ENCODE measurements around the gene TP73.

The TP73 gene

DNA sequence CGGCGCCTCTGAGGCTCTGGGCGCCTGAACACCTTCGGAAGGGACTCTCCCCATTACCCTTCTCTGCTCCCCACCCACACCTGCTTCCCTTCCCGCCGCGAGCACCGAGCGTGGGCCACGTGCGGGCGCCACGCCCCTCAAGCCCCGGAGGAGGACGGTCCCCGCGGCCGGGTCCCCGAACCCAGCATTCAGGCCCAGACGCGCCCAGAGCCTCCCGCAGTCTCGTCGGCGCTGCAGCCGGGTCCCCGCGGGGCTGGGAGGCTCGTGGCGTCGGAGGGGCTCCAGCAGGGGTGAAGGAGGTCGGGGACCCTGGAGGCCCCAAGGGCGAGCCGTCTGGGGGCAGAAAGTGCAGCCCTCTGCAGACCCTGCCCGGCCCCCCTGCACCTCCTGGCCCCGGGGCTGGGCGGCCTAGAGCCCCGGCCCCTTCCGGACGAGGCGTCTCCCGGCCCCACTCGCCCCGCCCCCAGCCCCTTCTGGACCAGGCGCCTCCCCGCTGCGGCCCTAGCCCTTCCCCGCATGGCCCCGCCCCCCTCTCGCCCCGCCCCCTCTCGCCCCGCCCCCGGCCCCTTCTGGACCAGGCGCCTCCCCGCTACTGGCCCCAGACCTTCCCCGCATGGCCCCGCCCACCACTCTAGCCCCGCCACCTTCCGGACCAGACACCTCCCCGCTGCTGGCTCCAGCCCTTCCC lies 119.9 kb downstream of the TP73 start:
- no peak for DNase-seq

DNA sequence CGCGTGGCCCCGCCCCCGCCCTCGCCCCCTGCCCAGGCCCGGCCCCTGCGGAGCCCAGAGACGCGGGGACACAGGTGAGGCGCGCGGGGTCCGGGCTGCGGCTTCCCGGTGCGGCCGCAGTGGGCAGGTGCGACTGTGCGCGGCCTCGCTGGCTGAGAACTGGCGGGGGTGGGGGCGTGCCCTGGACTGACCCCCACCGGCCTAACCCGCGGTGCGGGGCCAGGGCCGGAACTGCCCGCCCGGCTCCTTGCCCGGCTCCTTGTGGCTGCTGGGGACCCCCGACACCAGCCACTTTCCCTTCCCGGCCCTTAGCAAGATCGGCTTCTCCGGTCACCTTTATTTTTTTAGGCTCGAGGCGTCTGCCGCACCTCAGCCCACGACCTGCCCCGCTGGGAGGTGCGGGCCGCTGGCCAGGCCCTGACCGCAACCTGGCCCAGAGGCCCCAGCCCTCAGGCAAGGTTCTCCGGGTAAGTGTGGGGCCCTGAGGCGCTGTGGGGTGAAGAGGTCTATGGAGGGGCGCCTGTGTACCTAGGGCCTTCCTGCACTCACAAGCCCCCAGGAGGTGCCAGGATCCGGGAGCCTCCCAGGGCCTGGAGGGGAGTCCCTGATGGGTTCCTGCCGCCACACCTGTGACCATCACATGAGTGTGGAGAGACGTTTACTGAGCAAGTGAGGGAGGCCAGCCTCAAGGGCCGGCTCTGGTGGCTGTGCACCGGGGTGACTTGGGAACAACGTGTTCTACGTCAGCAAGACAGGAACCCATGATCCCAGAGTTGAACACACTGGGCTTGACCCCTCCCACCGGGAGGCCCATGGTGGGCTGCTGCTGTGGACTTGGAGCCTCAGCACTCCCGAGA lies 120.6 kb downstream of the TP73 start, which contains the start of gene SMIM1:
SMIM1 (plus strand) TSS at position 35 of the 857 bp plus-strand sequence. CDS start 2,625 bp downstream, outside the sequence.
- no peak for DNase-seq

DNA sequence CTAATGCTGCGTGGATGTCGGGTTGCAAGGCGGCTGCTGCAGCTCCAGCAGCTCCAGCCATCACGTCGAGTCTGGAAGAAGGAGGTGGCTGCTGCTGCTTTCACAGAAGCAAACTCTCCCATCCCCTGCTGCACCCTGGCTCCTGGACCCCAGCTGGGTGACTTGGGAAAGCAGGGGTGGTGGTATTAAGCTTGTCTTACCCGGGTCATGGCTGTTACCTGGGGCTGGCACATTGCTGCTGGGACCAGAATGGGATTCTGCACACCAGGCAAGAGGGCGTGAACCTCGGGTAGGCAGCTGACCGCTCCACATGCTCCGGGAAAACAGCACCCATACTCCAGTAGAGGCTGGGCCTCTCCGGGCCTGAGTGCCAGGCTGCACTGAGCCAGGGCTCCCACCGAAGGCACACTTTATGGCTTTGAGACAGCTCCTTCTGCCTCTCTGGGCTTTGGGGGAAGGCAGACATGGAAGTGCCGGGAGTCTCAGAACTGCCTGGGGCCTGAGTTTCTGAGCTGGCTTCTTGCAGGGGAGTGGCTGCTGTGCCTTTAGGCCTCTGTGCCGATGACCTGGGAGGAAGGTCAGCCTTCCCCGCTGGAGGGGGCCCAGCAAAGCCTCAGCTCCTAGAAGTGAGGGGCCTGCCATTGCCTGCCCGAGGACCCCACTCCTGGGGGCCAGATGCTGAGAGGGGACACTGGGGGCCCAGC lies 121.4 kb downstream of the TP73 start:
- DNase-seq: no peak

DNA sequence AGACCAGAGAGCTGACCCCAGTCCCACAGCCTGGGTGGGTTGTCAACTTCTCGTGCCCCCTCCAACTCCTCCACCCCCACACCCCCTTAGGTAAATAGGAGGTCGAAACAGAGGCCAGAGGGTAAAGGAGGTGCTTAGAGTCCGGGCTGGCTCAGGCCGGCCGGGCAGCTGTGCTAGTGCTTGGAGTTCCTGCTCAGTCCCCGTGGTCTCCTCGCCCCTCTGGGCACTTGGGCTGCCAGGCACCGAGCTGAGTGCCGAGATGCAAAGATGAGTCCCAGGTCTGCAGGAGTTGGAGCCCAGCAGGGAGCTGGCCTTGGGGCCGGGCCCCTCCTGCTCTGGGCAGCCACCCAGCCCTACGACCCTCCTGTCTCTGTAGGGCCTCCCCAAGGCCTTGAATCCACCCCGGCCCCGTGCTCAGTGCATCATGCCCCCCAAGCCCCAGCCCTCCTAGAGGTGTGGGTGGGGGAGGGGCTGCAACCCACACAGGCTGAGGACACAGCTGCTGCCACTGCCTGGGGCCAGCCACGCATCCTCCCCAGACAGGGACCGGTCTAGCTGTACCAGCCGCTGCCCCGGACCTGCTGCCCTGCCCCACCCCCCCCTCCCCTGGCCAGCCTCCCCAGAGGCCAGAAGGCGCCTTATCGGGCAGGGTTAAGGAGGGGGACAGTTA lies 122.1 kb downstream of the TP73 start:
- no peak for DNase-seq

DNA sequence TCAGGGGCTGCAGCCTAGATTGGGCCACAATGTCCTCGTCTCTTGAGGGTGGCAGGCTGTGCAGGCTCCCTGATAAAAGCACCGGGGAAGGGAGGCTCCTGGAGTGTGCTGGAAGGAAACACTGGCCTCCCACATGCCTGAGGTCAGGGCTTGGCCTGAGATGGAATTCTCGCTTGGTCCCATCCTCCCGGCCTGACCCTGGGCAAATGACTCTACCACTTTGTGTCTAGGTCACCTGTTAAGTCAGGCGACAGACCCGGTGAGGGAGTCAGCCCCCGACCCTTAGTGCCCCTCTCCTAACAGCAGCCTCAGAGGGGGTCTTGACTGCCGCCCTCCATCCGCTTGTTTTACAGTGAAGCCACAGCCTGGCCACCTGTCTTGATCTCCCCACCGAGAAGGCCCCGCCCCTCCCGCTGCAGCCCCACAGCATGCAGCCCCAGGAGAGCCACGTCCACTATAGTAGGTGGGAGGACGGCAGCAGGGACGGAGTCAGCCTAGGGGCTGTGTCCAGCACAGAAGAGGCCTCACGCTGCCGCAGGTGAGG lies 122.7 kb downstream of the TP73 start:
- DNase-seq: no peak

DNA sequence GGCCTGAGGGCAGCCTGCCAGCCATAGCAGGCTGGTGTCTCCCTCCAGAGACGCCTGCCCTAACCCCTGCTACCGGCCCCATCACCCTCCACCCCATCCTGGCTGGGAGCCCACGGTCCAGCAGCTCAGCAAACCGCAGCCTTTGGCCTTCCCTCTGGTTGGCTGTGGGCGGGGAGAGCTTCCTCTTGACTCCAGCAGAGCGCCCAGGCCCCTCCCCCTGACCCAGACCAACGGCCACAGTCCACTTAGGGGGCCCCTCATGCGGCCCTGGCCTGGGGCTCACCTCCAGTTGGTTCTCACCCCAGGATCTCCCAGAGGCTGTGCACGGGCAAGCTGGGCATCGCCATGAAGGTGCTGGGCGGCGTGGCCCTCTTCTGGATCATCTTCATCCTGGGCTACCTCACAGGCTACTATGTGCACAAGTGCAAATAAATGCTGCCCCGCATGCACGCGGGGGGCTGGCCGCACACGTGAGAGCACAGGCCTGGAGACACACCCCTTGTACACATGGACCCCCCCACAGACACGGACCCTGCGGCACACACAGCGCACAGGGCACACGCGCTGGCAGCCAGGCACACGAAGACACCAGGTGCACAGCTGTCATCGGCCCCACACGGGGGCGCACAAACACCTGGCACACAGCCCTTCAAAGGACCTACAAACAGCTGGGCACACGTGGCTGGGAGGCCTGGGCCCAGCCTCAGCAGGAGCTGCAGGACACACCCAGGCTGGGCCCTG lies 123.3 kb downstream of the TP73 start:
- no peak for DNase-seq

DNA sequence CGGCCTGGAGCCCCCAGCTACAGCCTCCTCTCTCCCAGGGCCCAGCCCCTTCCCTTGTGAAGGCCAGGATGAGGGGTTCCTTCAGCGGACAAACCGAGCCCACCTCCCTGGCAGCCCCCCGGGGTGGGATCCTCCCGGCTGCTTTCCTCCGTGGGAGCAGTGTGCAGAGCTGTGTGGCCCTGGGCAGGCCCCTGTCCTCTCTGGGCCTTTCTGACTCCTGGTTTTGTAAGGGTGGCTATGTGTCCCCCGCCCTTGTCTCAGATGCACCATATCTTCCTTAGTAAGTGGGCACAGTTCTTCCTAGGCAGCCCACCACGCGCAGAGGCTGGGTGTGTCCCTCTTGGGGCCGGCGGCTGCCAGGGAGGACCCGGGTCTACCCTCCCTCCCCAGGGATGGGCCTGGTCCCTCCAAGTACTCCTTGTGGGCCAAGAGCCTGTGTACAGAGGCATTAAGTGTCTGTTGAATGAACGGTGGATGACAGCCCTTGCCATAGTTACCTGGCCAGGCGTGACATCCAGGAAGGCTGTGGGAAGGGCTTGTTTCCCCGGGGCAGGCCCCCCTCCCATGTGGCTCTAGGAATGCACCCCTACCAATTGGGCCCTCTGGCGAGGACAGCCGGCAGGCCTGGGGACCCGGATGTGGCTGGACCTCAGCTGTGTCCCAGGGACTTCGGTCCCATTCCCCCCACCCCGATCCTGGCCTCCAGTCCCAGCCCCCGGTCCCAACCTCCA lies 124.1 kb downstream of the TP73 start:
- DNase-seq: no peak

DNA sequence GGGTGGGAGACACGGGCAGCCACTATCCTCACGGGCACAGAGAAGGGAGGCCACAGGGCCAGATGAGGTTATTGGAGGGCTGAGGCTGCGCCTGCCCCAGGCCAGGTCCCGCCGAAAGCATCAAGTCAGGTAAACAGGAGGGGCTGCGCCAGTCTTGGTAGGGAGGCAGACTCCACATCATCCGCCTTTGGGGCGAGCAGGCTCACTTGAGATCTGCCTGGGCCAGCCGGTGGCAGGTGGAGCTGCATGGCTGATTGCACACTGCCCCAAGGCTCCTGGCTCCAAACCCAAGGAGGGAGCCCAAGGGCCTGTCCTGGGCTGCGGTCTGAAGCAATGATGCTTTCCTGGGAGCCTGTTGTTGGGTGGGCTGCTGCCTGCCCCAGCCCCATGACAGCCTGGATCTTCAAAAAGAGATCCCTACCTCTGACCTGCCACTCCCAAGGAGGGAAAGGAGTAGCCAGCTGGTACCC lies 124.8 kb downstream of the TP73 start:
- no peak for DNase-seq

DNA sequence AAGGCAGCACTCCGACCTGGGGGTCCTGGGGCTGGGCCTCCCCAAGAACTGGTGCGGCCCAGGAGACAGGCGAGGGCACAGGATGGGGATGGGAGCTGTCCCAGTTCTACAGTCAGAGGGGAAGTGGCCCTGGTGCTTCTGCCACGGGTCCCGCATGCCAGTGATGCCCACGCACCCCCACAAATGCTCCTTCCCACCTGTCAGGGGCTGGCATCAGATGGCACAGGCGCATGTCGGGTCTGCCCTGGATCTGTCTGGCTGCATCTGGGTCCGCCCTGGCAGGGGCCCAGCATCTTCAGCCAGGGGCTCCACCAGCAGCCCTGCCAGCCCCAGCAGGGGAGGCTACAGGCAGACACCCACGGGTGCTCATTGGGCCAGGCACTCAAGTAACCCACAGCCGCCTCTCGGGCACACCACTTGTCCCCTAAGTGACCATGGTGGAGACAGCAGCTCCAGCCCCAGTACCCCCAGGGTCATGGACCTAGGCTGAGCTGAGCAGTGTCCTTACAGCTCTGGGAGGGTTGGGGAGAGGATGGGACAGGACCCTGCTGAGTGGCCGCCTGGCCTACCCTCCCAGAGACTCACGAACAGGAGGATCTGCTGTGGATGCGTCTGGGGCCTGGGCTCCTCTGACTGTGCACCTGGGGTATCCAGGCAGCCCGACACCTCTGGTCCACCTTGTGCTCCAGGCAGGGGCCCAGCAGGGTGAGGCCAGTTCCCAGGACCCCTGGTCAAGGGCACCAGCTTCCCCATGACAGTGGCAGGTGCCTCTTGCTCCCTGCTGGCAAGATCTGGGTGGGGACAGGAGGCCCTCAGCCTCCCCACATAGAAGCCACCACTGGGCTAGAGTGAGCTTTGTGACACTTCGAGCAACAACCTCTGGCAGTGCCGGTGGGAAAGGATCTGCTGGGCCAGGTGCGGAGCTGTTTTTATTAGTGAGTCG lies 125.6 kb downstream of the TP73 start:
- DNase-seq: no peak

DNA sequence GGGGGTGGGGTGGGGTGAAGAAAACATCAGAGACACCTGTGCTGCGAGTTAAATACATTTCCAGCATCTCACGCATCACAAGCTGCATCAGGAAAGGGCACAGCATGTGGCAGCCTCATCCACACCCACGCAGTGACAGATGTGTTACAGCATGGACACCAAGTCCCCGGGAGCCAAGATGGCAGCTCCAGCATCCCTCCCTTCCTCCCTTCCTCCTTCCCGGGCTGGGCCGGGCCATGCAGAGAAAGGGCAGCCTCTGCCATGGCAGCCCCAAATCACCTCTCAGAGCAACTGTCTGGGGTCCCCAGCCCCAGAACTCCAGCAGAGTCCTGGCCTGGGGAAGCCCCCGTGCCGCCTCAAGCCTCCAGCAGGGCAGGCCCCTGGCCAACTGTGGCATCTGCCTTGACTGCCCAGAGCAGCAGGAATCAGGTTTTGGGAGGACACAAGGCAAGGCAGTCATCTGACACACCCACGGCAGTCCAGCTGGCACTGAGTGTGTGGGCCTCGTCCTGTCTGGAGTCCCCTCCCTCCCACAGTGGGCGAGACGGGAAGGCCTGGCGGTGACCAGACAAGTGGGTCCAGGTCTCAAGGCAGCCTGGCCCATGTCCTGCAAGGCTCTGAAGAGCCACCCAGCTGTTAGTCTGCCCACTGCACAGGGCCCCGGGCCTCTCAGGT lies 126.4 kb downstream of the TP73 start:
- no peak for DNase-seq

DNA sequence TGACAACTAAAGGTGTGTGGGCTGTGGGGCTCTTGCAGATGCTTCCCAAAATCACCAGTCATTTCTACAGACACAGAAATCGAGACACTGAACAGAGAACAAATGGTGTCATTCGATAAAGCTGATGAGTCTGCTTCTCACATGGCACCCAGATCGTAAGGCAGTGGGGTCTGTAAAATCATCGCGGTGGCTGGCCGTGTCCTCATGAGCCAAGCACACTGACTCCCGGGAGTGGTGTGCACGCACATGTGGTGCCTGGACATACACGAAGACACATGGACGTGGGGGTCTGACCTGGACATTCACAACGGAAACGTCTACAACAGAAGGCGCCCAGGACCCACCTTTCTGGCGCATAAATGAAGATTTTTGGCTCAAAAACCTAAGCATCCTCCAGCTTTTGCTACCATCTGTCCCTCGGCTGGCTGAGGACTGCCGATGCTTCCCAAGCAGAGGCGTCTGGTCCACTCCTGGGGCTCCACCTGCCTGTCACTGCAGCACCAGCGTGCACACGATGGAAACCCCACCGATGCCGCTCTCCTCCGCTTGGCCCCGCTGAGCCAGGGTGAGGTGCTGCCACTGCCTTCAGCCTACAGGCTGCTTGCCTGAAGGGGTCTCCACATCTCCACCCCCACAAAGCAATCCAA lies 127.1 kb downstream of the TP73 start:
- DNase-seq: no peak

DNA sequence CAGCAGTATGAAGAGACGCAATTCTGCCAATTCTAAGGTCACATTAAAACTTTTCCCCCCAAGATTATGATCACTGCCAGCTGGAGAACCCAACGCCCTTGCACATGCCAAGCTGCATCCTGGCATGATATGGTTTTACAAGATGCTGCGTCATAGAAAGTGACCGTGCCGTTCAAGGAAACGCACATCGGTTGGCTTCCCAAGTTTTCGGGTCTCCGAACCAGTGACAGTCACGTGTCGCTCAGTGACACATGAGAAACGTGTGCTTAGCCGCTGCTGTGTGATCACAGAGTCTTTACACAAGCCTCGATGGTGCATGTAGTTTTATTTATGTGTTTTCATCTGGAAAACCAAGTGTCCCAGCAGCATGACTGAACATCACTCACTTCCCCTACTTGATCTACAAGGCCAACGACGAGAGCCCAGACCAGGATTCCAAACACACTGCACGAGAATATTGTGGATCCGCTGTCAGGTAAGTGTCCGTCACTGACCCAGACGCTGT lies 127.6 kb downstream of the TP73 start:
- no peak for DNase-seq

DNA sequence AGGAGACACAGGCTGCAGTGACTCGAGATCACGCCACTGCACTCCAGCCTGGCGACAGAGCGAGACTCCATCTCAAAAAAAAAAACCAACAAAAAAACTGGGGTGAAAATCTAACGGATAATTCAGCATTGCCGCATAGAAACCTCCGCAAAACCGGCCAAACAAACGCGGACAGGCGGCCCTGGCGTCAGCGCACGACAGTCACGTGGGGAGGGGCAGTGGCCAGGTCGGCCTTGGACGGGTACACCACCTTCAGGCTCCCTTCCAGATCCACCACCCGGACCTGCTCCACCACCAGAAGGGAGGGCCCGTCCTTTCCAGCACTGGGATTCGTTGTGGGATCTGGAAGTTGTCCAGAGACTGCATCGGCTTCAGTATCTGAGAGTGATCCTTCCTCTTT lies 128.6 kb downstream of the TP73 start:
- no peak for DNase-seq

DNA sequence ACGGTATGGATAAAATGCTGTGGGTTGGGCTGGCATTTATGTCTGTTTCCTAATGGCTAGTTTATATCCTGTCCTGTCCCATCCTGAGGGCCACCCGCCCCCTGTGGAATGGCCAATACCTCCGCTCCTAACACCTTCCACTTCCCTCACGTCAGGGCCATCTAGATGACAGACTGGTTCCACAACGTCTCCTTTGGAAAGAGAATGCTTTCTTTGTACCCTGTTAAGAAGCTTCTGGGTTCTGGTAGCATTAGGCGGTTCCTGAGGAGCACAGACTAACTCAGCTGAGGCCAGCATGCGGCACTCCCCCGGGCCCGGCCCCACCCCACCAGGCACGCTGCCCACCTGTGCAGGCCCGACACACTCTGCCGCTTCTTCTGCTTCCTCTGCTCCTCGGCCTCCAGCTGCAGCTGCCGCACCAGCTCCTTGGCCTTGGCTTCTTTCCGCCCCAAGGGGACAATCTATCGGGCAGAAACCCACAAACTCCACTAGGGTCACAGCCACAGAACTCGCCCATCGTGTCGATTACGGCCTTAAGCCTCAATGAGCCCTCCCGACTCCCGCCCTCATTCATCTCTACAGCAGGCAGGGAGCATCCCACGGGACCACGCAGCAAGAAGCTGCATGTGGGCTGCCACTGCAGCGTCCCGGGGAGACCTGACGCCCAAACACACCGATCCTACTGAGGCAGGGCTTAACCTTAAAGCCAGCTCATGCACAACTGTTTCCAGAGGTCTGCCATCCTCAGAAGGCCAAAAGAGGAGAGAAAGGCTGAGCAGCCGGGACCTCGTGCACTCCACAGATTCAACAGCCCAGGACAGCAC lies 131.5 kb downstream of the TP73 start:
- no peak for DNase-seq

DNA sequence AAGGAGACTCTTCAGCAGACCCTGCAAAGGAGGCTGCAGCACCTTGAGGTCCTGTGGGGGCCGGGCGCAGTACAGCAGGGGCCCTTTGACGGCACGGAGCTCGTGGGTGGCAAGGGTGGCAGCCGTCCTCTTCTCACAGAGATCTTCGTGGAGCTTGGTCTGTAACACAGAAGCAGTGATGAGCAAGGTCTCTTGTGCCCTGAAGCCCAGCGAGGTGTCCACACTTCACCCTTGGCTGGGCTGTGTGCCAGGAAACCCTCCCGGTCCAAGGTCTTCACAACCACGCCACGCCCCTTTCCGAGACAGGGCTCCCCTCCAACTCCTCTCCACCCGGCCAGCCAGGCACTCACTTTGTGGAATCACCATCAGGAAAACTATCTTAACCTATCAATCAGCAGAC lies 132.7 kb downstream of the TP73 start:
- DNase-seq: no peak

DNA sequence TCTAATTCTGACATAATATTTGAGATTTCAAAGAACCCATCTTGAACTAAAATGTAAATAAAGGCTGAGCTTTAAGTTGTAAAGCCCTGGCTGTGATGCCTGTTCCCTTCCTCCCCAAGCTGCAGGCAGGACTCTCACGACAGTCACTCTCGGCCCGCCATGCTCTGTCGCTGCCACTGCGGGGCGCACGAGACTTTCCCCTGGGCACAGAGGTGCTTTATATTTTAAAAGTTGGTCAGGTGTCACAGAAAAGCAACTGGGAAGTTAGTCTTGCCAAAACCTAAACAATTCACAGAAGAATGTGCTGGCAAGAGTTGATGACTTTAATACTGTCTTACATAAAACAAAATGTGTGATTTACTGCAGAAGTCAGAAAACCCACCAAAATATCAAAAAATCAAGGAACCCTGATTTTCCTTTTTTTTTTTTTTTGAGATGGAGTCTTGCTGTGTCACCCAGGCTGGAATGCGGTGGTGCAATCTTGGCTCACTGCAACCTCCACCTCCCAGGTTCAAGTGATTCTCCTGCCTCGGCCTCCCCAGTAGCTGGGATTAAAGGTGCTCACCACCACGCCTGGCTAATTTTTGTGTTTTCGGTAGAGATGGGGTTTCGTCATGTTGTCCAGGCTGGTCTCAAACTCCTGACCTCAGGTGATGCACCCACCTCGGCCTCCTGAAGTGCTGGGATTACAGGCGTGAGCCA lies 133.3 kb downstream of the TP73 start:
- no peak for DNase-seq

Measured in NCI-H1436 treated with DMSO at 0.1 percent for 48 hours (cell line).